Epidermal melanocyte (primary cell): ENCODE measurements around the gene XRCC6.
A peak's percentile ranks its signal among the peaks of the same experiment; 100 is the strongest.
"Not testable (repeated sequence)": the region's sequence is repeated elsewhere in the genome, so short reads cannot be mapped to it uniquely, and the experiment has no call there.

Experiments
- DNase-seq: peaks from one replicate; pipeline ENCODE4 v3.0.0; 2011; ENCODE audit warnings: low spot score; ENCODE audit not compliant: insufficient read length

The XRCC6 gene

DNA sequence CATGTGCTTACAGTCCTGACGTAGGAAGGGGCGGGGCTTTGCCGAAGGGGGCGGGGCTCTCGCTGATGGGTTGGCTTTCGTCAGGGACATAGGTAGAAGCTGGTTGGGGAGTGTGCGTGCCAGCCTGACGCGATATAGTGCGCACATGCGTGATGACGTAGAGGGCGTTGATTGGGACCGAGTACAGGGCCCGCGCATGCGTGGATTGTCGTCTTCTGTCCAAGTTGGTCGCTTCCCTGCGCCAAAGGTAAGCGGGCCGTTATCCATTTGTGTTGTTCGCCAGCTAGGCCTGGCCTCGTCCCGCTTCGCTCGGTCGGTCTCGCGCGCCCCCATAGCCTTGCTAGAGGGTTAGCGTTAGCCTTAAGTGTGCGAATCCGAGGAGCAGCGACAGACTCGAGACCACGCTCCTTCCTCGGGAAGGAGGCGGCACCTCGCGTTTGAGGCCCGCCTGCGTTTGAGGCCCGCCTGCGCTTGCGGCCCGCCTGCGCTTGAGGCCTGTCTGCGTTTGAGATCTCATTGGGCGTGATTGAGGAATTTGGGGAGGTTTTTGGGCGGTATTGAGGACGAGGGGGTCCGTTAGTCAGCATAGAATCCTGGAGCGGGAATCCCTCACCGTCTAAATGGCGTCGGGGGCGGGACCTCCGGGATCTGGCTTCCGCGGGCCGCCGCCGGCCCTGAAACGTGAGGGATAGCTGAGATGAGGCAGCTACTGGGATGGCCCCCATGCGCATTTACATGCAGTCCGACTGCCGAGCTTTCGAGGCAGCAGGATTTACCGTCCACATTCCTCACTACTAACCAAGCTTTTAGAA is at the start of gene XRCC6:
Gene XRCC6, plus strand, starts transcription at position 197 of the 812 bp plus-strand sequence. CDS start 710 bp downstream, outside the sequence.
- peak; percentile 98 for DNase-seq

DNA sequence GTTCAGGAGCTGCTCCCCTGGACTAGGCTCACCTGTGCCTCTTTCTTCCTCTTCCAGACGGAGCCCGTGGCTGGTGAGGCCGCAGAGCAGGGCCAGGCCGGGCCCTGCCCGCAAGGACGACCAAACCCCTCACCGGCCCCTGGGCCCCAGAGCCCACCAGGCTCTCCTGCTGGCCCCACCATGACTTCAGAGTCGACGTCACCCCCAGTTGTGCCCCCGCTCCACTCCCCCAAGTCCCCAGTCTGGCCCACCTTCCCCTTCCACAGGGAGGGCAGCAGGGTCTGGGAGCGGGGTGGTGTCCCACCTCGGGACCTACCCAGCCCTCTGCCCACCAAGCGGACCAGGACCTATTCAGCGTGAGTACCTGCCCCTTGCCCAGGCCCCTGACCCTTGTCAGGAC is 49.3 kb upstream of the XRCC6 start:
- no peak for DNase-seq

DNA sequence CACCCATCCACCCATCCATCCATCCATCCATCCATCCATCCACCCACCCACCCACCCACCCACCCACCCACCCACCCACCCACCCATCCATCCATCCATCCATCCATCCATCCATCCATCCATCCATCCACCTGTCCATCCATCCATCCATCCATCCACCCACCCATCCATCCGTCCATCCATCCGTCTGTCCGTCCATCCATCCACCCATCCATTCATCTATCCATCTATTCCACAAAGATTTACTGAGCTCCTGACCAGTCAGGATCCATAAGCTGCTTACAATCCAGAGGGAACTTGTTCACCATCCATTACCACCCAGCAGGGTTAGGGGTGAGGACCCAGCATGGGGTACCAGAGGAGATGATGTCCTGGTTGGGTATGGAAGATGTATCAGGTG is 48.8 kb upstream of the XRCC6 start:
- not testable (repeated sequence) for DNase-seq

DNA sequence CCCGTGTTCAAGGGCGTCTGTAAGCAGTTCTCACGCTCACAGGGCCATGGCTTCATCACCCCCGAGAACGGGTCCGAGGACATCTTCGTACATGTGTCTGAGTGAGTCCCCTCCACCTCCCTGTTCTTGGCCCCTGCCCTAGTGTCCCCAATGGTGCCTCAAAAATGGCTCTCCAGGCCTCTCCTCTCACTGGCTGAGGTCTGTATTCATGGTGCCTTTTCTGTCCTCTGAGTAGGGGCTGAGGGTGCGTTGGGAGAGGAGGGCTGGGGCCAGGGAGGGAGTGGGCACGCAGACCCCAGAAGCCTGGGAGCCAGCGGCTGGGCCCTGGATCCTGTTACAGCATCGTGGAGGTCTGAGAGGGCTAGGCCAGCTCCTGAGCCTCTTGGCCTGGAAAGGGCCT is 47.4 kb upstream of the XRCC6 start:
- DNase-seq = no peak

DNA sequence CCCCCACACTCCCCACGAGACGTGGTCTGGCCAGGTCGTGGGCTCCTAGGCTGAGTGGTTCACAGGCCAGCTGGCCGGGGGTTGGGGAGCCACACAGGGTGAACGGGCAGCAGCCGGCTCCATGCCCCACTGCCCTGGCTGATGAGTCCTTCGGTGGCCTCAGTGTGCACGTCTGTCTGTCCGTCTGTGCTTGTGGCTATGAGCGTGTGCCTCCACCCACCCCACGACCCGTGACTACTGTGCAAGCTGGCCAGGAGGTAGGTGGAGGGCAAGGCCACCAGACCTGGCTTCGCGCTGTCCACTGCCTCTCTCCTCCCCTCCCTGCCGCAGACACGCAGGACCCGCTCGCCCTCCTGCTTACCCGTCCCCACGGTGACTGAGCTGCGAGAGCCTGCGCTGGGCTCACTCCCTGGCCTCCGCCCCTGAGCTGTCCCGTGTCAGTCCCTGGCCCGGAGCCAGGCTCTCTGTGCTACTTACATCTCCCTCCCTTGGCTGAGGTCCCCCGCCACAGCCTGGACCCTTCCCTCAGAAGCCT is 46.2 kb upstream of the XRCC6 start:
- peak; percentile 5 for DNase-seq

DNA sequence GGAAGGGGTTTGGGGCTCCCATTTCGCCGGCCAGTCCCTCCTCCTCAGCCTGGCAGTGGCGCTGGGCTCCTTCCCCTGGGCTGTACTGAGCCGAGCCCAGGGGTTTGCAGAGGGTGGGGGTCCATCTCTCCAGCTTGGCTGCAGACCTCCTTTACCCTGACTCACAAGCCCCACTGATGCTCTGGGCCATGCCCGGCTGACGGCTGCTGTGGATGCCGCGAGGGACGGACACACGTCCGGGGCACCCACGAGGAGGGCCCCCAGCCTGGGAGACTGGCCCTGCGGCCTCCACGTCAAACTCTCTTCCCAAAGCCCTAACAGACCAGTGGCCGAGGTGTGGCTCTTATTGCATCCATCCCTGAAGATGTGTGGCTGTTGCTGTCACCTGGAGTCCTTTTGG is 45.6 kb upstream of the XRCC6 start:
- peak; percentile 4 for DNase-seq

DNA sequence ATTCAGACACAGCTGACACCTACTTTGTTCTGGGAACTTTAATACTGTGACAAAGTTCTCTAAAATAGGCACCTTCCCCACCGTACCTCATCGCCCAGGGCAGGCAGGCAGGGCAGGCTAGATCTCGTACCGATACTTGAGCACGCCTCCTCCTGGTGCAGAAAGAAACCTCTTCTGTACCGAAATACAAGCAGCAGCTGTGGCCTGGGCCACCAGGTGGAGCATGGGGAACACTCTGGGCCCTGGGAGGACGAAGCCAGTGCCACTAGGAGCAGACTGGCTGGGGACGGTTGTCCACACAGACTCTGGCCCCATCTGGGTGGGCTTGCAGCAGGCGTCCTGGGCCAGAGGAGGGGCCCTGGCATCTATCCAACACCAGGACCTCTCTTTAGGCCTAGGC is 44.2 kb upstream of the XRCC6 start:
- DNase-seq = no peak

DNA sequence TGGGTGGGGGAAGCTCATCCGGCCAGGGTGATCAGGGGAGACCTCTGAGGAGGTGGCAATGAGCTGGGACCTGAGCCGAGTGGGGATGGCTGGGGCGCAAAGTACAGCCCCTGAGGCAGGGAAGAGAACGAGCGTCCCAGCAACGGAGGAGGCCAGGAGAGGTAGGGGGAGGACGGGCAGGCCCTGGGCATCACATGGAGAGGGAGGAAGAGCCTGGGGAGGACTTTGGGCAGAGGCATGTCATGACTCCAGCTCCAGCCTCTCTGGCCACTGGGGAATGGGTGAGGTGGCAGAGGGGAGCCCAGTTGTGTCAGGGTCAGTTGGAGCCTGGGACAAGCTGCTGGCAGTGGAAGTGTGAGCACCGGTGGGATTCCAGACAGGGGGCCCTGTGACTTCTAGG is 43.0 kb upstream of the XRCC6 start:
- DNase-seq = no peak

DNA sequence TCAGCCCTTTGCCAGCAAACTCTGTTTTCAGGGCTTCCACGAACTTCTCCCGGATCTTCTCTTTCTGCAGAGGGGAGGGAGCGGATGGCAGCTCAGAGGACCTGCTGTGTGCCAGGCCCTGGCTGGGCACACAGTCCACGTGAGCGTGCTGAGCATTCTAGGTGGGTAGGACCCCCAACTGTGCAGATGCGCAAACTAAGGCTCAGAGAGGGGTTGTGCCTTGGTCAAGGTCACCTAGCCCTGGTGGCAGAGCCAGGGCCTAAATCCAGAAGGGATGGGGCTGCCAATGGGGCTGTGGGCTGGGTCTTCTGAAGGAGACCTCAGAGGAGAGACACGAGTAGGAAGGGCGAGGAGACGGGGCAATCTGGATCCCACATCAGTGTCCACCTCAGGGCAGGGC is 42.3 kb upstream of the XRCC6 start:
- DNase-seq = no peak

DNA sequence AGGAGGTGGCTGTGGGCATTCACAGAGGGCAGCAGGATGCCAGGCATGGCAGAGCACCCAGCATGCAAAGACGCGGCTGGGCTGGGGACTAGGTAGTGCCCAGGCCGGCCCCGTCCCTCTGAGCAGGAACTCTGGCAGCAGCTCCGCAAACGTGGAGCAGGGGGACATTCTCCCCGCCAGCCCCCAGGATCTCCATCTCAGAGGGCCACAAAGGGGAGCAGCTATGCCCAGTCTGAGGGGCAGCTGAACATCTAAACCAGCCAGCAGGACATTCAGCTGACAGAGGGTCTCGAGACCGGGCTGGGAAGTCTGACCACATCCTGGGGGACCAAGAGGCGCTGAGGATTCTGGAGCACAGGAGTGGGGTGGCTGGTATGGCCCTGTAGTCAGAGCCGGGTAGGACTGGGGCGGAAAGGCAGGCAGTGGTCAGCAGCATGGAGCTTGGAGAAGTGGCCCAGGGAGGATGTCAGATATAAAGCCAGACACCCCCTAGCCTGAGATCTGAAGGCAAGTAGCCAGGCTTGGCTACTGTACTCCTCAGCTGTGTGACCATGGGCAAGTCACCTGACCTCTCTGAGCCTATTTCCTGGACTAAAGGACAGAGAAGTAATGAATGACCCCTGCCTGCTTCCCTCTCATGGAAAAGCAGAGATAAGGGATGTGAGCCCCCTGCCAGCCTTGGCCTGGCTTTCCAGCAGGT is 41.6 kb upstream of the XRCC6 start:
- DNase-seq = no peak

DNA sequence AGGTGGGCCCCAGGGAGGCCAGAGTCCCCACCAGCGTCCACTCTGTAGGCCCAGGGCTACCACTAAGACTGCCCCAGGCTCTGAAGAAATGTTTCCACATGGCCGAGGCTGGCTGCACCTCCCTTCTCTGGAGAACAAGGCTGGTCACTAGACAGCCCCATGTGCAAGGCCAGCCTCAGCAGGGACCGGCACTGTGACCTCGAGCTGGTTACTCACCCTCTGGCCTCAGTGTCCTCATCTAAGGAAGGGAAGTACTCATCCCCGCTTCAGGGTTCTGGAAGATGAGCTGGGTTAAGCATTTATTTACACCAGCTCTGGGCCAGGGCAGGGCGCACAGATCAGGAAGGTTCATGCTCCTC is 41.1 kb upstream of the XRCC6 start:
- no peak for DNase-seq

DNA sequence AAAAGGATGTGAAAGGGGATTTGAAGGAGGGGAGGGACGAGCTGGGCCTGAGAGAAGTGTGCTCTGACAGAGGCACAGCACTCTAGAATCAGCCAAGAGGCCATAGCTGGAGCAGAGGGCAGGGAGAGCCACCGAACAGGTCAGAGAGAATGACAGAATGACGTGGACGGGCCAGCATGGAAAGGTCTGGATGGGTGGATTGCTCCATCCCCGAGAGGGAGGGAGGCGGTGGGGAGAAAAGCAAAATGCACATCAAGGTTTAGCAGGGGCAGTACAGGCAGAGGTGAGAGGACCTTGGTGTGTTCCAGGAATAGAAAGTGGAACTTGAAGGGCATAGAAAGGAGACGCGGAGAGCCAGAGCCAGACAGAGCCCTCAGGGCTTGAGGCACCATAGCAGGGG is 38.4 kb upstream of the XRCC6 start:
- no peak for DNase-seq

DNA sequence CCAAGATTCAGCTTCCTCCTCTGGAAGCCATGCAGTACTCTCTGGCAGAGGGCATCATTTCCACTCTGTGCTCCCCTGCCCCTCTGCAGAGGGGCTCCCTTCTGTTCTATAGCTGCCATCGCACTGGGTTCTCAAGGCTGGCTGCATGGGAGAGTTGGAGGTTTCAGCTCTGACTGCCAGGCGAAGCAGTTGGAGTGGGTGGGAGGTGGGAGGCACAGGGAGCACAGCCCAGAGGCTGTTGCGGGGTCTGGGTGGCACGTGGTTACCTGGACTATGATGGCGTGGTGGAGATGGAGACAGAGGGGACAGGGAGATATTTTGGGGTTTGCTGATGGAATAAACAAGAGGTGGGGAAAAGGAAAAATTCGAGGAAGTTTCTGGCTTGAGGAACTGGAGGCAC is 36.2 kb upstream of the XRCC6 start:
- no peak for DNase-seq

DNA sequence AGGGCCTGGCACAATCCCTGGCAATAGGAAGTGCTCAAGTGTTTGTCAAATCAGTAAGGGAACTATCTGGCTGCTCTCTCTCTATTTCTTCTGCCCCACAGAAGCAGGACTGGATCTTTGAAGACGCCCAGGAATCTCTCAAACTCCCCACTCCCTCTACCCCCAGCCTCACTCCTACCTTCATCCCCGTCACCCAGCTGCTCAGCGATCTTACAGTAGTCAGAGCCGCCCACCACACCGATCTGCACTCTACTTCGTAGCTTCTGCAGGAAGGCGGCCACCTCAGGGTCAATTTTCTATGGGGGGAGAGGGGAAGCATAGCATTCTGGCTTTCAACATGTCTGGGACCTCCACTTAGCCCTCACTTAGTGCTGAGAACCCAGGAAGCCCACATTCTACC is 35.2 kb upstream of the XRCC6 start:
- DNase-seq = no peak

DNA sequence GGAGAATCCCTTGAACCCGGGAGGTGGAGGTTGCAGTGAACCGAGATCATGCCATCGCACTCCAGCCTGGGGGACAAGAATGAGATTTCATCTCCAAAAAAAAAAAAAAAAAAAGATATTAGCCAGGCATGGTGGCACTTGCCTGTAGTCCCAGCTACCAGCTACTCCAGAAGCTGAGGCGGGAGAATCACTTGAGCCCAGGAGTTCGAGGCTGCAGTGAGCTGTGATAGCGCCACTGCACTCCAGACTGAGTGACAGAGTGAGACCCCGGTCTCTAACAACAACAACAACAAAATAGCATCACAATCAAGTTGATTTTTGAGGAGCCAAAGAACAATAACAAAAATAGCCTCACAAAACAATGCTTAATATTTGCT is 33.8 kb upstream of the XRCC6 start:
- no peak for DNase-seq

DNA sequence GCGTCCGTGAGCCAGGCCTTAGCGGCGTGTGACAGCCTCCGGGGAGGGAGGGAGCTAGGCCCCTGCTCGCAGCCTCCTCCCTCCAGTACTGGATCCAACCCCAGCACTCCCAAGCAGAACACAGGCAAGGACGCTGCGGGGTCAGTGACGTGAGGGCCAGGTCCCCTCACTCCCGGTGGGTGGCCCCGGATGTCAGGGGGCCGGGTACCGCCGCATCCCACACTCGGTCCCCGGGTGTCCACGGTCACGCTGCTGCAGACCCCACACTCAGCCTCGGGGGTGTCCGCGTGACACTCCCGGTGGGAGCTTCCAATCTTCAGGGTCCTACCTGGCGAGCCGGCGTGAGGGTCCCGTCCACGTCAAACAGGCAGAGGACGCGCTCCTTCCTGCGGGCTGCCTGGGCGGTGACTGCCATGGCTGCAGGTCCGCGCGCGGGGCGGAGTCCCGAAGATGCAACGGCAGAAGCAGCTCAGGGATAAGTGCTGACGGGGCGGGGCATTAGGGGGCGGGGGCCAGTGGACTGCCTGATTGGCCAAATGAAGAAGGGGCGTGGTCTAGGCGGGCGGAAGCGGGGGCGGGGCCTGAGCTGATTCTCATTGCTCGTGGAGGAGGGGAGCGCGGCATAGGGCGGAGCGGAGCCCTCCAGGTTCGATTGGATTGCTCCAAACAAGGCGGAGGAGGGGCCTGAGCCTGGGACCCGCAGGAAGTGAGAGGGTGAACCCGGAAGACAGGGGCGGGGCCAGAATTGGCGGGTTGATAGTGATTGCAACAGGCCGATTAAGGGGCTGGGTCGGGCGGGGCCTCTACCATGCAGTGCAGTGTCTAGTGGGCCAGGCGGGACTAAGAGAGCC is 31.5 kb upstream of the XRCC6 start, which contains the start of gene PMM1:
Gene PMM1, minus strand, starts transcription at position 450 of the 851 bp plus-strand sequence. Its CDS starts 35 bp downstream, at position 415.
- peak; percentile 100 for DNase-seq

DNA sequence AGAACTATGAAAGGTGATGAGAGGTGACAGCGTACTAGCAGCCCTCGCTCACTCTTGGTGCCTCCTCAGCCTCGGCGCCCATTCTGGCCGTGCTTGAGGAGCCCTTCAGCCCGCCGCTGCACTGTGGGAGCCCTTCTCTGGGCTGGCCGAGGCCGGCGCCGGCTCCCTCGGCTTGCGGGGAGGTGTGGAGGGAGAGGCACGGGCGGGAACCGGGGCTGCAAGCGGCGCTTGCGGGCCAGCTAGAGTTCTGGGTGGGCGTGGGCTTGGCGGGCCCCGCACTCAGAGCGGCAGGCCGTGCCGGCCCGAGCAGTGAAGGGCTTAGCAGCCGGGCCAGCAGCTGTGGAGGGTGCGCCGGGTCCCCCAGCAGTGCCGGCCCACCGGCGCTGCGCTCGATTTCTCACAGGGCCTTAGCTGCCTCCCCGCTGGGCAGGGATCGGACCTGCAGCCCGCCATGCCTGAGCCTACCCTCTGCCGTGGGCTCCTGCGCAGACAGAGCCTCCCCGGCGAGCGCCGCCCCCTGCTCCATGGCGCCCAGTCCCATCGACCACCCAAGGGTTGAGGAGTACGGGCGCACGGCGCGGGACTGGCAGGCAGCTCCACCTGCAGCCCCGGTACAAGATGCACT is 27.6 kb upstream of the XRCC6 start:
- DNase-seq = not testable (repeated sequence)

DNA sequence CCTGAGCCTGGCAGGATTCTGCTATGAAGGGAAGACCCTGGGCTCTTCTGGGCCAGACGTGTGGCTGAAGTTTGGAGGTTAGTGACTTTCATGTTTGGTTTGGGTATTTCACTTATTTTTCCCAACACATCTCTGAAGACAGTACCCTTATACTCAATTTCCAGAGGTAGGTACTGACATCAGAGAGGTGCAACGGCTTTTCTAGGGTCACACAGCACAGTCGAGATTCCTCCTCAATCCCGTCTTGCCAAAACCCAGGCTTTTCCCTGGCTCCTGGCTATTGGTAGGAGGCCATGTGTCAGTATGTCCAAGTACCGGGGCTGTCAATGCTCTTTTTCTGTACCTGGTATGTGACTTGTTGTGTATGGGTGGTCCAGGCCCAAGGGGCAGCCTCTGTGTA is 25.4 kb upstream of the XRCC6 start:
- no peak for DNase-seq

DNA sequence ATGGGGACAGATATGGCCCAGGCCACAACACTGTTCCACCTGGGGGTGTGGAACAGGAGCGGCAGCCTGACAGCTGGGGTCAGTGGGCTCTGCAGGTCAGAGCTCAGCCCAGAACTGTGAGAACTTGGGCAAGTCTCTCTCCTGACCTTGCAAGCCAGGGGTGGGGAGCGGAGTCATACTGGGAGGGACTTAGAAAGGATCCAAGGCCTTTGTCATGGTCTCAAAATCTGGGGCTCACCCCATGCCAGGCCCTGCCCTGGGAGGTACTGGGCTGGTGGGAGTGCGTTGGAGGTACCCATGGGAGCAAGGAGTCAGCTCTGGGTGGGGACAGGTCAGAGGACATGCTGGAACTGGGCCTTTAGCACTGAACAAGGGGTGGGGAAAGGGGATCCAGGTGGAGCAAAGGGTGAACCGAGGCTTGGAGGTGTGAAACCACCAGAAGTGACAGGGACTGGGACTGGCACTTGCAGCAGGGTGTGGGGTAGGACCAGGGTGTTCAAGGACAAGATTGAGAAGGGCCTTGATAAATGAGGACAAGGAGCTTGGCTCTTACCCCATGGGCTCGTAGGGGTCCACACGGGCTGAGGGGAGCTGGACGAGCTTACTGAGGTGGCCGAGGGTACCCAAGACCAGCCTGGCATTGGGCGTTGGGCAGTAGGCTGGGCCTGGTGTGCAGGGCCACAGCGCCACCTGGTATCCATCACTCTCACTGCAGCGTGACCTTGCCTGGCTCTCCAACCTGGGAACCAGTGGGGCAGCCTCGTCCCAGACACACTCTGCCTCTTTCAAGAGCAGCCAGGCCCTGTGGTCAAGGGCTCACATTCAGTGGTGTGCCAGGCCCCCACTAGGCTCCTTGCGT is 24.1 kb upstream of the XRCC6 start:
- peak; percentile 90 for DNase-seq

DNA sequence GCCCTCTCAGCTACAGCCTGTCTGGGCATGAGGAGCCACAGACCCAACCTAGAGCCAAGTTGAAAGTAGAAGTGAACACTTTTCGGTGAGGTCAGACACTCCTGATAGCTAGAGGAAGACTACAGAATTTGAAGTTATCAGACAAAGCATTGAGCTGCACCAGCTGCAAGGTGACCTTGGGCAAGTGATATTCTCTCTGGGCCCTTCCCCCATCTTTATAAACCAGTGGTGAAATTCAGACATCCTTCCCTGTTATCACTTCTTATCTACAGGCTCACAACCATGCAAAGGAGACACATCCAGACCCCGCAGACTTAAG is 23.5 kb upstream of the XRCC6 start:
- no peak for DNase-seq
